GM21576 (cell line): ENCODE results near the gene KRTAP2-1.
"Not testable (repeated sequence)": the region's sequence is repeated elsewhere in the genome, so short reads cannot be mapped to it uniquely, and the experiment has no call there.

Experiments
- ATAC-seq: cut with Tn5 transposase; IDR thresholded peaks from one replicate; pipeline ENCODE4 v1.9.1; 2021; ENCODE audit warnings: mild to moderate bottlenecking, moderate library complexity; ENCODE audit not compliant: unreplicated experiment

Gene KRTAP2-1

GRCh38 chr17:41046735-41047465, at the start of gene KRTAP2-1:
KRTAP2-1 (minus strand) TSS chr17:41047316; CDS start chr17:41047267, 49 bp downstream.
- ATAC-seq: not testable (repeated sequence)

GRCh38 chr17:41096055-41096454, 48.9 kb upstream of the KRTAP2-1 start:
- no peak for ATAC-seq

GRCh38 chr17:41088760-41089352, 41.7 kb upstream of the KRTAP2-1 start:
- not testable (repeated sequence) for ATAC-seq

- ATAC-seq: not testable (repeated sequence)
Observed at GRCh38 chr17:41084100-41084856, 37.2 kb upstream of the KRTAP2-1 start, which contains the start of gene KRTAP4-7. KRTAP4-7 (plus strand) TSS chr17:41084150; CDS start chr17:41084207, 57 bp downstream.

- not testable (repeated sequence) for ATAC-seq
Observed at GRCh38 chr17:41083427-41083826, 36.3 kb upstream of the KRTAP2-1 start.

GRCh38 chr17:41082626-41083025, 35.5 kb upstream of the KRTAP2-1 start:
- no peak for ATAC-seq

GRCh38 chr17:41076788-41077187, 29.7 kb upstream of the KRTAP2-1 start:
- ATAC-seq: no peak

GRCh38 chr17:41073676-41074075, 26.6 kb upstream of the KRTAP2-1 start:
- no peak for ATAC-seq

- no peak for ATAC-seq
Observed at GRCh38 chr17:41071606-41072360, 24.7 kb upstream of the KRTAP2-1 start.

GRCh38 chr17:41069031-41069430, 21.9 kb upstream of the KRTAP2-1 start:
- ATAC-seq: no peak

GRCh38 chr17:41067281-41067680, 20.2 kb upstream of the KRTAP2-1 start:
- ATAC-seq: no peak

- no peak for ATAC-seq
Observed at GRCh38 chr17:41065829-41066624, 18.9 kb upstream of the KRTAP2-1 start, which contains the start of gene KRTAP2-4. KRTAP2-4 (minus strand) TSS chr17:41065879; CDS start chr17:41065845, 34 bp downstream.

GRCh38 chr17:41065016-41065689, 18.0 kb upstream of the KRTAP2-1 start:
- not testable (repeated sequence) for ATAC-seq

- ATAC-seq: no peak
Observed at GRCh38 chr17:41064301-41064700, 17.2 kb upstream of the KRTAP2-1 start.

- no peak for ATAC-seq
Observed at GRCh38 chr17:41063449-41063848, 16.3 kb upstream of the KRTAP2-1 start.

GRCh38 chr17:41061964-41062363, 14.8 kb upstream of the KRTAP2-1 start:
- ATAC-seq: no peak

- ATAC-seq: no peak
Observed at GRCh38 chr17:41060052-41060604, 13.0 kb upstream of the KRTAP2-1 start, which contains the start of gene KRTAP2-3. KRTAP2-3 (minus strand) TSS chr17:41060114; CDS start chr17:41060050, 64 bp downstream.

- not testable (repeated sequence) for ATAC-seq
Observed at GRCh38 chr17:41059276-41060051, 12.3 kb upstream of the KRTAP2-1 start.
